ENCODE results near the gene UMOD. TPM values are rescaled to one million over a fixed set of nuclear protein-coding genes. Genes with fewer than 3 reads are reported as not detected.

Gene UMOD
- polyA plus RNA-seq, 1 experiment, result not detected

GRCh38 chr16:20382202-20382948, 29.9 kb upstream of the UMOD start:
- H3K27me3 ChIP-seq (ENCODE audit: control insufficient read depth, insufficient read depth, low read length), result no peaks in the 10 kb centered on the region
- ChIA-PET CTCF (interaction anchor here (0.7 to 5.9 kb wide), 7 partner anchors 8 to 713 kb away, joined by 3 to 154 read pairs (median 7); no protein-coding TSS in a partner anchor), POLR2A (no interaction called here)
- H3K36me3 ChIP-seq (ENCODE audit: control insufficient read depth, insufficient read depth, low read length), result no peaks in the 10 kb centered on the region
- no peak for DNase-seq (ENCODE audit: low read depth)
- TF ChIP-seq CTCF (IDR thresholded peaks at IDR 0.05; ENCODE audit: insufficient read depth, low read depth, low read length), result no peak
- no peak overlapping the region for H3K4me3 ChIP-seq (ENCODE audit: low read depth, low read length)

GRCh38 chr16:20380782-20381181, 28.3 kb upstream of the UMOD start:
- H3K4me3 ChIP-seq (ENCODE audit: low read depth, low read length), result no peak overlapping the region
- no peaks in the 10 kb centered on the region for H3K36me3 ChIP-seq (ENCODE audit: control insufficient read depth, insufficient read depth, low read length)
- TF ChIP-seq CTCF (IDR thresholded peaks at IDR 0.05; ENCODE audit: insufficient read depth, low read depth, low read length), result no peak
- no peaks in the 10 kb centered on the region for H3K27me3 ChIP-seq (ENCODE audit: control insufficient read depth, insufficient read depth, low read length)
- DNase-seq (ENCODE audit: low read depth), result no peak
- ChIA-PET CTCF (no interaction called here), POLR2A (no interaction called here)

- H3K4me3 ChIP-seq (ENCODE audit: low read depth, low read length), result no peak overlapping the region
- POLR2A ChIA-PET, result no interaction called here
- DNase-seq (ENCODE audit: low read depth), result no peak
- CTCF ChIA-PET, result interaction anchor here (0.6 to 2.3 kb wide), 3 partner anchors 8 to 470 kb away, joined by 3 to 12 read pairs (median 7); no protein-coding TSS in a partner anchor
- TF ChIP-seq CTCF (IDR thresholded peaks at IDR 0.05; ENCODE audit: insufficient read depth, low read depth, low read length), result no peak
- H3K36me3 ChIP-seq (ENCODE audit: control insufficient read depth, insufficient read depth, low read length), result no peaks in the 10 kb centered on the region
- no peaks in the 10 kb centered on the region for H3K27me3 ChIP-seq (ENCODE audit: control insufficient read depth, insufficient read depth, low read length)
These were observed 24.7 kb upstream of the UMOD start for GRCh38 chr16:20377181-20377580.

- DNase-seq (ENCODE audit: low read depth), result no peak
- Histone ChIP-seq H3K4me3 (ENCODE audit: low read depth, low read length) (no peak overlapping the region), H3K36me3 (ENCODE audit: control insufficient read depth, insufficient read depth, low read length) (no peaks in the 10 kb centered on the region), H3K27me3 (ENCODE audit: control insufficient read depth, insufficient read depth, low read length) (no peaks in the 10 kb centered on the region)
- POLR2A ChIA-PET, result no interaction called here
- no peak for TF ChIP-seq CTCF (IDR thresholded peaks at IDR 0.05; ENCODE audit: insufficient read depth, low read depth, low read length)
- CTCF ChIA-PET, result interaction anchor here (0.8 kb wide), 2 partner anchors 10 to 14 kb away, joined by 3 to 5 read pairs; no protein-coding TSS in a partner anchor
These were observed 20.2 kb upstream of the UMOD start for GRCh38 chr16:20372701-20373100.

GRCh38 chr16:20369452-20370054, 17.0 kb upstream of the UMOD start:
- H3K36me3 ChIP-seq (ENCODE audit: control insufficient read depth, insufficient read depth, low read length), result no peaks in the 10 kb centered on the region
- POLR2A ChIA-PET, result no interaction called here
- DNase-seq (ENCODE audit: low read depth), result no peak
- no peaks in the 10 kb centered on the region for H3K27me3 ChIP-seq (ENCODE audit: control insufficient read depth, insufficient read depth, low read length)
- CTCF ChIA-PET, result interaction anchor here (0.7 kb wide), 1 partner anchor 16 kb away, joined by 4 read pairs; no protein-coding TSS in a partner anchor
- no peak overlapping the region for H3K4me3 ChIP-seq (ENCODE audit: low read depth, low read length)
- TF ChIP-seq CTCF (IDR thresholded peaks at IDR 0.05; ENCODE audit: insufficient read depth, low read depth, low read length), result no peak
